HG02588 (cell line): ENCODE data around the gene IGIP.
"Not testable (repeated sequence)": the region's sequence is repeated elsewhere in the genome, so short reads cannot be mapped to it uniquely, and the experiment has no call there.

Source experiments
- ATAC-seq: cut with Tn5 transposase; IDR thresholded peaks from one replicate; pipeline ENCODE4 v1.9.1; 2021; ENCODE audit warnings: mild to moderate bottlenecking, moderate library complexity; ENCODE audit not compliant: unreplicated experiment

Gene IGIP

DNA sequence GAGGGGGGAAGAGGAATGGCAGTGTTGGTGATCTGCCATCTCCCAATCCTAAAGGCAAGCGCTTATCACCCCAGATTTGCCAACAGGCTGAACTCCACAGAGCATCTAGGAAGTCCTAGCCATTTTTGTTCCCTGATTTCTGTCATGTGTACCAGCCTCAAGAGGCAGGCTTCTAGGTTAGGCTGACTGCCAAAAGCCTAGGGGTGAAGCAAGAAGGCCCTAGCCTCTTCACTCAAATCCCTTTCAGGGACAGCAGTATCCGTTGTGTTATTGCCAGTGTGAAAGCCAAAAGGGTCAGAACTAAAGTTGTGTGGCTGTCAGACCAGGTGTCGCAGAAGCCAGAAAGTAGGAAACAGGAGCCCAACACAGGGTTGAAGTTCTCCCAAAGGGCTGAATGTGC, 14.7 kb downstream of the IGIP start:
- no peak for ATAC-seq

DNA sequence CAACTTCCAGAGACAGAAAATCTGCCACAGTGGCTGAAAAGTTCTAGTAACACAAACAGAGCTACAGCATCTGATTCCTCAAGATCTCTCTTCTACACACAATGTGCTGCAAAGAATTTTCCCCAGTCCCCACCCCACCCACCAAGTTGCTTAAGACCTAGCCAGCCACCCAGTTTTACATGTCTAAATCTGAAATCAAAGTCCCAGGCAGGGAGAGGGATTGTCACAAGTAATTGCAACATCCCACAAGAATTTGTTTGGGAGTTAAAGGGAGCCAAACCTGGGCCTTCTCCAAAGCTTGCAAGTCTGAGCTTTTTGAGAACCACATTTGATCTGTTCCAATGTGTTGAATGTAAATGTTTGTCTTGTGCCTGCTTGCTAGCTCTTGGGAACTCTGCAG, 15.5 kb downstream of the IGIP start:
- no peak for ATAC-seq

DNA sequence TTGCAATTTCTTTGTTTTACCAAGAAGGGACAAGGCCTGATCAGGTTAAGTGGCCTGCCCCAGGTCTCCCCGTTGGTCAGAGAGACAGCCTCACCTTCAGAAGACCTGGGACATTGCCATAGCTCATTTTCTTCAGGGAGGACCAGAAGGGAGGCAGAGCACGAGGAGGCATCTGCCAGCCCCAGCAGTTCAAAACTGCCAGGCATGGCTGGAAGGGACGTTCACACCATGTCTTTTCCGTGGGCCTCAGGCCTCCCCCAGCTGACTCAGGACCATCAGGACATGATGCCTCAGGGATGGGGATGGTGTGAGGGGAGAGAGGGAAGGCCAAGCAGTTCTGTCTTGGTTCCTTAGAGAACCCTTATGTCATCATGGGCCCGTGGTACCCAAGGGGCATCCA, 16.5 kb downstream of the IGIP start:
- no peak for ATAC-seq

DNA sequence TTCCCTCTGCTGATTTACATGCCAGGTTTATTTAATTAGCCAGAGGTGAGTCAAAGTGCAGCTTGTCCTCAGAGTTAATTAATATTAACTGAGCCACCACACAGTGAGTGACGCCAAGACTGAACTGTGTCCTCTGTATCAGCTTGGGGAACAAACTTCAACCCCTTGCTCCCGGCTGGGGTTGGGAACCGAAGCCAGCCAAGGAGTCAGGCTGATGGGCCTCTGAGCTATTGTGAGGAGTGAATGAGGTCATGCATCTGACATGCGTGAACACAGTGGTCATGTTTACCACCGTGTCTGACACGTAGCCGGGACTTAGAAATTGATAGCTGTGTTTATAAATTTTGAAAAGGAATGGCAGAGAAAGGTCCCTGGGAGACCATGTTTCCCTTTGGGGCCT, 17.1 kb downstream of the IGIP start:
- no peak for ATAC-seq

DNA sequence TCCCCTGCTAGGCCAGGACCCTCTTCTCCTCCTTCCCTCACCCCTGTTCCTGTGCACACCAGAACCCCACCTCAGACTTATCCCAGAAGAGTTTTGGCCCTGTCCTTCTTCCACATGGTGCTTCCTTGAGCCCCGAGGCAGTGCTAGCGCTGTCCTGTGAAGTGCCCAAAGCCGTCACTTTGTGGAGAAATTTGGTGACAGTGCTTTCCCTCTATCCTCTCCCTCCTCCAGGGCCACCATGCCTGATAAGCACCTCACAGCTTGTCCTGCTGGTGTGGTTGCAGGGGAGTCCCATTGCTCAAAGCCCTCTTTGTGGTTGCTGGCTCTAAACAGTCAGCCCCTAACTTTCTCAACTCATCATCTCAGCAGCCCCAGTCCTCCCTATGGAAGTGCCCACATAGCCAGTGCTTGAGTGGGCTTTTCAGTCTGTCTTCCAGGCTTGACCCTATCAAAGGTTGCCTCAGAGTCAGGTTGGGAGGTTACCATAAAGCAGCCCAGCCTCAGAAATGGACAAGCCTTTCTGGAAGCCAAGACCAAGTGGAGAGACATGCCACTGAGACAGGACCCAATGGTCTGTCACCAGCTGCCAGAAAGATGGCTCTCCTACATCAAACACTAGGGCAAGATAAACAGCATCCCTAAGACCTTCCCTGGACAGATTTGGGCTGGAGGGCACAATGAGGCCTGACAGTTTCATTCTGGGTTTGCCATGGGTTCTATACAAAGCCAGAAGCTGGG, 18.0 kb downstream of the IGIP start:
- no peak for ATAC-seq

DNA sequence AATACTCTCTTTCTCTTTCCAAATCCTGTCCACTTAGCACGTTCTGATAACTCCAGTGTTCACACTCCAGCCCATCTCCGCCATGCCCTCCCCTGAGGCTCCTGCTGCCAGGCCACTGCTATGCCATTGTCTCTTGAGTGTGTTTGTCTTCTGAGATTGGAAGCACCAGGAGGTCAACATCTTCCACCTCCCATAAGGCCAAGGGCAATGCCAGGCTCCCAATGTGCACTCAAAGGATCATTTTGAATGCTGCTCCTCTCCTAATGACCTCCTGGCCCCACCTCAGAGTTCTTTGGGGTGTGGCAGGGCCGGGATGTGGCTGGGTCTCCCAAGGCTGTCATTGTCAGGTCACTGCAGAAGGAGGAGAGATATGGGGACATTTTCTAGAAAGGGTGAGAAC, 19.5 kb downstream of the IGIP start:
- no peak for ATAC-seq

DNA sequence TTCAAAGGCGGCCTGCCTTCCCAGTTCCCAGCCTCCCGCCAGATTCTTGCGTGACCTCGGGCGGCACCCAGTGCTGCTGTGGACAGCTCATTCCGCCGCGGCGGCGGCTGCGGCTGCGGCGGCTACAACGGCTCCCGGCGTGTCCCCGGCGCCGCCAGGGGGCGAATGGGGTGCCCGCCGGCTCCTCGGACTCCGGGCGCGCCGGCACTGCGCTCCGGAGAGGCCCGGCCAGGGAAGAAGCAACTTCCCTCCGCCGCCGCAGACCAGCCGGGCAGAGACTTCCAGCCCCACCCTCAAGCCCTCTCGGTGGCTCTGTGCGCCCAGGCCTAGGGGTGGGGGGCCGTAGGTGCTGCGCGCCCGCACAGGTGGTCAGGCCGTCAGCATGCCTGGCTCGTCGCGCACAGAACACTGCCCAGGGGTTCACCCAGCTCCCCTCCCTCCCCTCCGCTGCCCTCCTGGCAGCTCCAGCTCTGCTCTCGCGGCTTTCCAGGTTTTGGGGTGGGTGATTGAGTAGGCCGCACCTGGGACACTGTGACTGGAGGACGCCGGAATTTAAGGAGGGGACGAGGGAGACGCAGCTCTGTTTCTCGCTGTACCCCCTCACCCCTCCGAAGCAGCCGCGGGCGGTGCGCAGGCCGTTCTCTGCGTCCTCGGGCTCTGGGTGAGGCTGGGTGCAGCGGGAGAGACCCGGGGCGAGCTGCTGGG, 20.2 kb downstream of the IGIP start:
- peak; percentile 54 for ATAC-seq

DNA sequence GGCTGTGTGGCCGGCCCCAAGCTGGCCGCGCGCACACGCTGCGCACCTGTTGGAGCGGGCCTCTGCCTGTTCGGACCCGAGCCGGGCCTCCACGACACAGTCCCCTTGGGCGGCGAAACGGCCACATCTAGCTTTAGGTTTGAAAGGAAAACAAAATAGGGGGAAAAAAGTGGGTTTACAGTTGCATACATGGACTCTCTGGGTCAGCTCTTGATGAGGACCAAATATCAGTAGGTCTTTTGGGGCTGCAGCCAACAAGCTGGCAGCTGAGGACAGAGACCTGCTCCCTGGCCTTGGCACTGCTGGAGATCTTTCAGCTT, 20.7 kb downstream of the IGIP start:
- no peak for ATAC-seq

DNA sequence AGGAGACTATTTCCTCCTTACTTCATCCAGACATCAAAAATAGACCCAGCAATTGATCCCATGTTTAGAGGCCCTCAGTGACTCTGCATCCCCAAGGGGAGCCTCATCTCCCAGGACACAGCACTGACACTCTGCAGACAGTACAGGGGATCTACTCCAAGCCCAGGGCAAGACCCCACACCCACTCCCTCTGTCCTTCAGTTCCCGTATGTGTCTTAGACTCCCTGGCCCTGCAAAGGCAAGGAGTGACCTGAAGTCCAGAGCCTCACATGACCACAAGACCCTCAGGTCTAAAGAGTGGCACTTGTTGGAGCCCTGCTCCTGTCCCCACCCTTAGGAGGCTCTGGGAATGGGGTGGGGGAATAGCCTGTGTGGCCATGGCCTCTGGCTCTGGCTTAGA, 21.7 kb downstream of the IGIP start:
- no peak for ATAC-seq

DNA sequence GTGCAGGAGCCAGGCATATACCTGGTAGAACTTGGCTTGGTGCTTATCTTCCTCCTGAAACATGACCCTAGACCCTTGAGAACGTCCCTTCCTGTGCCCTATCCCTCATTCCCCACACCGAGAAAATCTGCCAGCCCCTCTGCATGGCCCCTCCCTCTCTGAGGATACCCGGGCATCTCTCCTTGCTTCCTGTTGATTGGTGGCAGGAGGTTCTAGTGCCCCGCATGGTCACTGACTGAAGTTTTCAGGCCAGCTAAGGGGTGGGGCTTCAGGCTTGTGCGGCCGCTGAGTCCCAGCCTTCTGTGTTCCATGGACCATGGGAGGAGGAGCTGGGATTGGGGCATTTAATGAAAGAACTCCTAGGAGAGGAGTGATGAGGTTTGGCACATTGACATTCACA, 22.8 kb downstream of the IGIP start:
- no peak for ATAC-seq

DNA sequence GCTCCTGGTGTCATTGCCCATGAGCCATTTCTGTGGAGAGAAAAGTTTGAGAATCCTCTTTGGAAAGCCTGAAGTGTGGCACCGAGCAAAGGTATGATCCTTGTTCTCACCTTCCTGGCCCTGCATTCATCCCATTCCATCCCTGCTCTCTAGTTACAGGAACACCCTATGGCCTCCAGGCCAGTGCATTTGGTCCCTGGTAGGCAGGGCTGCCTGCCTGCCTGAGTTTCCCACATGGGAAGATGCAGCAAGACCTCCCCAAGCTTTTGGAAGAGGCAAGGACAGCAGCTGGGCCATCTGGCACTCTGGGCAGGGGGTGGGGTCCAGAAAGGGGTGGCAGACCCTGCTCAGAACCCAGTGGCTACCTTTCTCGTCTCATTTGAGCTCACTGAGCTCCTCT, 24.5 kb downstream of the IGIP start:
- ATAC-seq: no peak

DNA sequence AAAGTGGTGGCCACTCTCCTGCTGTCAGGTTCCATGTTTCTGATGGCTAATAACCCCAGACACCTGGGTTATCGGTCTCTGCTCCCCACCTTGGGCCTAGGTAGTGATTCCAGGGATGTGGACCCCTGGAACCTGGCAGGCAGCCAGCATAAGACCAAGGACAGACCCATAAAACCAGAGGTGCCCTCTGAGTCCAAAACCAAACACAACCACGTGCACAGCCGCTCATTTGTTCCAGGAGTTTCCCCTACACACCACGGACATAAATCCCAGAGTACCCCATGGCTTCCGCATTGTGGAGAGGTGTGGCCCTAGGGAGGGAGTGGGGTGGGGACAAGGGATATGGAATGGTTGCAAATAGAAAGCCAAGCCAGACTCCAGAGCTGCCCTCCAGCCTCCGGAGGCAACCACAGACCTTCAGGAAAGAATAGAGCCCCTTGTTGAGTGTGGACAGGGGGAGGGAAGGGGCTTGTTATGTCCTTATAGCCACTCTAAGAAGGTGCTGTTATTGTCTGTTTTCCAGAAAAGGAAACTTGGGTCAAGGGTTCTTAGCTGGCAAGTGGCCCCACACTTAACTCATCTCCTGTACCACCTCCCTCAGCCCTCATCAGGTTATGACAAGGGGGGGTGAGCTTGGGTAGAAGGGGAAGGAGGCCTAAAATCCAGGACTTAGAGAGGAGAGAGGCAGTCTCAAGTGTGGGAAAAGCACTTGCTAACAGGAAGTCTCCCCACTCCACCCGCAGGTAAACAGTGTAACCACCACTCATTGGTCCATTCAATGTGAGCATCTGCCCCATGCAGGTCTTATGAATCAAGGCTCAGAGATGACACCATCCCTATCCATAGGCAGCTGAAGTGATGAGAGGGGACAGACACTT, 25.6 kb downstream of the IGIP start:
- ATAC-seq: no peak

DNA sequence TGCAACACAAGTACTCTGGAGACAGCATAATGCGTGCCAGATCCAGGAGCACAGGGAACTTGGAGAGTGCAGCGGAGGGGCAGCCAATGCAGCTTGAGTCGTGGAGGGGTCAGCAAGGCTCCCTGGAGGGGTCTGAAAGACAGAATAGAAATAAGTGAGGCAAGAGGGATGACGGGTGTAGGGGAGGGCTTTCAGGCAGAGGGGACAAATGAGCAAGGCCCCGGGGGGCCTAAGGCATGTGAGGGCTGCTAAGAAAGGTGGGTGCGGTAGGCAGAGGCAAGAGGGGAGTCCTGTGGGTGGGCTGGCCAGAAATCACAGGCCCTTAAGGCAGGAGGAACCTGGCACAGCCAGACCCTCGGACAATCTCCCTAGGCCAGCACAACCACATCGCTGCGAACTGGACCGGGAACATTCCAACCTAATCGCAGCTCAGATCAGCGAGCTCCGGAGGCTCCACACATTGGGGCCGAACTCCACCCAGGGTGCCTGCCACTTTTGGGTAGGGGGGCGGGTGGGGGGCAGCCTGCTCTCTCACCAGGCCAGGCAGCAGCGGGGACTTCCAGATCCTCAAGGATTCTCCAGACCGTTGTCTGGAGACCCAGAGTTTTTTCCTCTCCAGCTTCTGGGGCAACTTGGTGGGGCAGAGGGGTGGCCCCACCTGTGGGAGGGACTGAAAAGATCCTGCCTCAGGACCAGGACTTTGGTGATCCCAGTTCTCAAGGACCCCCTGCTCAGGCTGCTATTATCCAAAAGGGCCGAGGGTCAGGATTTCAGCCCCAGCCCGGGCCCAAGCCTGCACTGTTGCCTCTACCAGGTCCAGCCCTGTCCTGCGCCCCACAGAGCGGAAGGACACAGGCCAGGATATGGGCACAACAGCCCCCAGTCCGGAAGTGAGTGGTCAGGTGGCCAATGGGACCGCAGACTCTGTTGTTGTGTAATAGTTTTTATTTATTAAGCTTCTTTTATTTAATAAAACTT, 26.6 kb downstream of the IGIP start:
- no peak for ATAC-seq

DNA sequence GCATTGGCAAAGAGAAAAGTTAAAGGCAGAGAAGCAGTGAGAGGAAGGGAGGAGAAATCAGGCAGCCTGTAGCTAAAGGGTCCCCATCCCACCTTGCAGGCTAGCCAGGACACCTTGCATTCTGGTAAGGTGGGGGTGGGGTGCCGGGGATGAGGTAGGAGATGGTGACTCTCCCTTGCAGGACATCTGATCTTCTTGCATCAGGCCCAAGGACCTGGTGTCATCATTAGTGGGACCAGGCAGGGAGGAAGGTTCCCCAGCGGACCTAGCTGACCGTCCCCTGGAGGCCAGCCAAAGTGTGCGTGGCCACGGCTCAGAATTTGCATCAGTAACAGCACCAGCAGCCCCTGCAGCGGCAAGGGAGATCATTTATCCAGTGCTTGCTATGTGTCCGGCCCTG, 27.5 kb downstream of the IGIP start:
- ATAC-seq: no peak

DNA sequence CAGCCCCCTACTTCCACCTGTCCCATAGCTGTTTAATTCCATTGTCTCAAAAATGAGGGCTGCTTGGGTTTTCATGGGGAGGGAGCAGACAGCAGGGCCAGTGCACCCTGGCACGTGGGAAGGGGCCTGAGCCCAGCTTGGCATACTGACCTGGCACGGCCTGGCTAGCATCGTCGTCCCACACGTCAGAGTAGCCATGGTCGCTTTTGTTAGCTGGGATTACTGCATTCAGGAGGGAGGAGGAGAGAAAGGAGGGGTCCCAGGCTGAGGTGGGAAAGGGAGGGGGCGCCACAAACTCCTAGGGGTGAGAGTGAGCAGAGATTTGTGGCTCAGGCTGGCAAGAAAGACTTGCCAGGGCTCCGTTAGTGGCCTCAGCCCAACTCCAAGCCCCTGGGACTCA, 28.2 kb downstream of the IGIP start:
- no peak for ATAC-seq

DNA sequence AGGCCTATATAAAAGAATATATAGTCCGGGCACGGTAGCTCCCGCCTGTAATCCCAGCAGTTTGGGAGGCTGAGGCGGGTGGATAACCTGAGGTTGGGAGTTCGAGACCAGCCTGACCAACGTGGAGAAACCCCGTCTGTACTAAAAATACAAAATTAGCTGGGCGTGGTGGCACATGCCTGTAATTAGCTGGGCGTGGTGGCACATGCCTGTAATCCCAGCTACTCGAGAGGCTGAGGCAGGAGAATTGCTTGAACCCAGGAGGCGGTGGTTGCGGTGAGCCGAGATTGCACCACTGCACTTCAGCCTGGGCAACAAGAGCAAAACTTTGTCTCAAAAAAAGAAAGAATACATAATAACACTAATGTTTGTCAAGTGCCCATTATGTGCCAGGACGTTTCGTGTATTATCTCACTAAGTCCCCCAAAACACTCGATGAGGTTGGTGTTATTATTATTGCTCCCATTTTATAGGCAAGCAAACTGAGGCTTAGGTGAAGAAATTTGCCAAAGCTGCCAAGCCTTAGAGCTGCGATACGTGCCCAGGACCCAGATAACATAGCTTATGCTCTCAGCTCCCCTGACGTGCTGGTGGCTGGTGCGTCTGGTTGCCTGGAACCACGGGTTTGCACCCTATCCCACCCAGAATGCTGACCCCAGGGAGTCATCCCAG, 29.1 kb downstream of the IGIP start:
- ATAC-seq: not testable (repeated sequence)

DNA sequence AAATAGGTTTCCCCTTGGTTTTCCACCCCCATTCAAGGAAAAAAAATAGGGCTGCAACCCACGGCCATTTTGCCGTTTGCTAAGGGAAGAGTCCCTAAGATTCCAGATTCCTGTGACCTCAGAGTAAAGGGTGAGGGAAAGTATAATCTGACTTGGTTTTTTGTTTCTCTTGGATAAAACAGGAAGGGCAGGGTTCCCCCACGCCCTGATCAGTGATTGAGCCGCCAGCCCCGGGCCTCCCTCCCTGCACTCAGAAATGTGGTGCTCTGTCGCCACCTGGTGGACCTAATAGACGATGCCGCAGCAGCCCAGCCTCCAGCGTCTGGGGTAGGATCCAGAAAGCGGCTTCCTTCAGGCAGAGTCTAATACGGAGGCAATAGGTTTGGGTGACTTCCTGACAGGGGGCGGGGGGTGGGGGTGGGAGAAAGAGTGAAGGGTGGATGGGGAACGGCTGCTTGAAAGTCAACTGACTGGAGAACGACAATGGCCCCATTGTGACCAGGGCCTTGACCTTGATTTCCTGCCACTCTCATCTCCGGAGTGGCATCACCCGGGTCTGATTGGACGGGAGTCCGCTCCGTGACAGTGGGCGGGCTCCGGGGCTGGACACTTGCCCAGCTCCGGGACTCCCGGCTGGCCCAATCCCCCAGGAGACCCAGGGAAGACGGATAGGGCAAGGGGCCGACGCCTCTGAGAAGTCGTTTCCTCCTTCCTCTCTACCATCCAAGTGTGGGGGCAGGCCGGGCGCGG, 31.5 kb downstream of the IGIP start:
- peak; percentile 93 for ATAC-seq

DNA sequence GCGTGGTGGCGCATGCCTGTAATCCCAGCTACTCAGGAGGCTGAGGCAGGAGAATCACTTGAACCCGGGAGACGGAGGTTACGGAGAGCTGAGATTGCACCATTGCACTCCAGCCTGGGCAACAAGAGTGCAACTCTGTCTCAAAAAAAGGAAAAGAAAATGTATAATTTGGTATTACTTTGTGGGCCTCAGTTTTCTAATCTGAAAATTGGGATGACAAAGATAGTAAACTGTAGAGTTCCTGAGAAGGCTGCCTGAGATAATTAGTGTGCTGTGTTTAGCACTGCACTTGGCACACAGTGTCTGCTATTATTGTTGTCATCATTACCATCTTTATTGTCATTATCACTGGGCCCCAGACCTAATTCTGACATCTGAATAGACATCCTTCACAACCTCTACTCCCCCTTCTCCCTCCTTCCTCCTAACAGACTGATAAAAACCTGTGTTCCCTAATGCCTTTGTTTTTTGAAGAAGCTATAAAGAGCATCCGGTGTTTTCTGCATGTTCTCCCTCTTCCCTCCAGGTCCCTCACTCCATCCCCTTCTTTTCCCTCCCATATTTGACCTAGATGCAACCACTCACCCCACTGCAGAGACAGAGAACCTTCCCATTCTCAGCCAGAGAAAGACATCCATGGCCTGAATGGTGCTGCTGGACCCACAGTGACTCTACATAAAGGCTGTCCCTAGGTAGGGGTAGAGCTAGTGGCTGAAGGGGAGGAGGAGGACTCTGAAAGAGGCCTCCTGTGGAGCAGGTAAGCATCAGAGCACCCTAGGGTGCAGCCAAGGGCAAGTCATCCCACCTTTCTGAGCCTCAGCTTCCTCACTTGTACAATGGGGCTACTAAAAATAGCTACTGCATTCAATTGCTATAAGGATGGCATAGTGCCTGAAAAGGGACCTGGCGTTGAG, 33.5 kb downstream of the IGIP start:
- ATAC-seq: no peak
